HCT116 (cell line): ENCODE results near the gene NSG1. TPM values are rescaled to one million over a fixed set of nuclear protein-coding genes. Genes with fewer than 3 reads are reported as not detected.

ENCODE experiments used
- ATAC-seq: fragments of 200-7000 bp; cut with Tn5 transposase; 2 replicates; pipeline ENCODE4 v1.9.1; 2020; ENCODE audit warnings: mild to moderate bottlenecking, moderate library complexity
- BruUV-seq: library from RNA; stranded (reverse); fragments of 400-500 nt; replicated peaks from 2 replicates; lab custom pipeline; 2021; lab: Mats Ljungman, UMichigan
- CTCF ChIA-PET: fragments of 300-600 bp; sonication (Branson Sonifier 250); formaldehyde crosslinking; loops from one replicate; lab custom pipeline; 2021; ENCODE audit warnings: antibody characterized with exemption; lab: Charles Lee
- POLR2A ChIA-PET: fragments of 300-600, 350-600 bp; sonication (Branson Sonifier 250); formaldehyde crosslinking; loops from one replicate; lab custom pipeline; 2021; ENCODE audit warnings: antibody characterized with exemption; lab: Charles Lee
- RAD21 ChIA-PET, 2 experiments: fragments of 300-600 bp; sonication (Branson Sonifier 250); formaldehyde crosslinking; loops; one replicate each; lab custom pipeline; 2023; ENCODE audit warnings: low total read pairs in 2 of 2; ENCODE audit not compliant: uncharacterized antibody in 2 of 2, unreplicated experiment in 2 of 2, low non-redundant PET in 1 of 2; lab: Charles Lee
- DNase-seq: peaks from one replicate; pipeline ENCODE4 v3.0.0-alpha.2; 2010; ENCODE audit warnings: low read depth, low spot score
- H2AFZ ChIP-seq: fragments of 200-600 bp; shearing (Covaris generic), sonication (generic); 2 replicates; pipeline ENCODE4 v1.6.1; 2017; ENCODE audit warnings: low read depth, mixed run types, mixed read lengths, antibody characterized with exemption, low read length; ENCODE audit not compliant: poor library complexity, severe bottlenecking
- H3K27ac ChIP-seq: 2 replicates; pipeline ENCODE4 v1.5.1; 2012; ENCODE audit warnings: low read depth, low read length
- H3K27me3 ChIP-seq: fragments of 200-600 bp; sonication (generic); 2 replicates; pipeline ENCODE4 v1.6.1; 2016; ENCODE audit warnings: mixed run types, low read length, mixed read lengths; ENCODE audit not compliant: insufficient read depth
- H3K36me3 ChIP-seq, 2 experiments: fragments of 200-500 bp in 1 of 2; fragments of 200-600 bp in 1 of 2; sonication (Bioruptor generic) in 1 of 2; sonication (generic) in 1 of 2; 2 replicates each; pipeline versions ENCODE4 v1.5.1 to v1.6.1; 2014 to 2016; ENCODE audit warnings: low read length in 2 of 2, inconsistent platforms in 1 of 2, mixed read lengths in 1 of 2, mixed run types in 1 of 2; ENCODE audit not compliant: insufficient read depth in 2 of 2, control insufficient read depth in 1 of 2
- H3K4me1 ChIP-seq, 2 experiments: fragments of 200-600 bp in 1 of 2; sonication (generic) in 1 of 2; 2 replicates each; pipeline versions ENCODE4 v1.5.1 to v1.6.1; 2012 to 2017; ENCODE audit warnings: low read length in 2 of 2, inconsistent platforms in 1 of 2, mild to moderate bottlenecking in 1 of 2, mixed read lengths in 1 of 2, mixed run types in 1 of 2, moderate library complexity in 1 of 2; ENCODE audit not compliant: insufficient read depth in 2 of 2, control insufficient read depth in 1 of 2
- H3K4me2 ChIP-seq: fragments of 200-600 bp; sonication (generic); 2 replicates; pipeline ENCODE4 v1.6.1; 2017; ENCODE audit warnings: mixed run types, low read length, mixed read lengths
- H3K4me3 ChIP-seq, 2 experiments: fragments of 200-600 bp in 1 of 2; sonication (generic) in 1 of 2; replicated peaks in 1 of 2; 2 replicates each; pipeline ENCODE4 v1.5.1; 2011 to 2016; ENCODE audit warnings: low read length in 2 of 2, control low read depth in 1 of 2, low read depth in 1 of 2, mild to moderate bottlenecking in 1 of 2, mixed read lengths in 1 of 2, mixed run types in 1 of 2
- H3K79me2 ChIP-seq: fragments of 200-600 bp; sonication (generic); 2 replicates; pipeline ENCODE4 v1.6.1; 2017; ENCODE audit warnings: mild to moderate bottlenecking, mixed run types, low read length, moderate library complexity, mixed read lengths; ENCODE audit not compliant: insufficient read depth
- H3K9ac ChIP-seq: fragments of 200-600 bp; sonication (generic); 2 replicates; pipeline ENCODE4 v1.6.1; 2016; ENCODE audit warnings: low read length, mixed read lengths
- H3K9me2 ChIP-seq: fragments of 200-600 bp; sonication (generic), shearing (Covaris generic); 2 replicates; pipeline ENCODE4 v1.6.1; 2017; ENCODE audit warnings: mixed run types, mild to moderate bottlenecking, moderate library complexity; ENCODE audit not compliant: insufficient read depth
- H3K9me3 ChIP-seq, 2 experiments: fragments of 200-500 bp in 1 of 2; fragments of 200-600 bp in 1 of 2; sonication (Bioruptor generic) in 1 of 2; sonication (generic) in 1 of 2; 2 replicates each; pipeline ENCODE4 v1.6.1; 2014 to 2017; ENCODE audit warnings: low read length in 2 of 2, mixed read lengths in 2 of 2, inconsistent platforms in 1 of 2, low read depth in 1 of 2, mild to moderate bottlenecking in 1 of 2, mixed run types in 1 of 2, moderate library complexity in 1 of 2; ENCODE audit not compliant: control insufficient read depth in 1 of 2, insufficient read depth in 1 of 2
- H4K20me1 ChIP-seq: fragments of 200-600 bp; sonication (generic), shearing (Covaris generic); 2 replicates; pipeline ENCODE4 v1.6.1; 2017; ENCODE audit warnings: mixed run types, mild to moderate bottlenecking, moderate library complexity; ENCODE audit not compliant: insufficient read depth
- ATF3 ChIP-seq: IDR thresholded peaks from 2 replicates; pipeline ENCODE4 v1.6.1; 2012
- CEBPB ChIP-seq: IDR thresholded peaks from 2 replicates; pipeline ENCODE4 v1.6.1; 2012; ENCODE audit warnings: low read depth
- EGR1 ChIP-seq: IDR thresholded peaks from 2 replicates; pipeline ENCODE4 v1.6.1; 2012; ENCODE audit warnings: low read depth
- EZH2 ChIP-seq: fragments of 200-600 bp; sonication (generic); IDR thresholded peaks from 2 replicates; pipeline ENCODE4 v1.6.1; 2017; ENCODE audit warnings: antibody characterized with exemption, mixed run types
- EZH2phosphoT487 ChIP-seq: fragments of 200-600 bp; IDR thresholded peaks from 2 replicates; pipeline ENCODE4 v1.6.1; 2018; ENCODE audit warnings: antibody characterized with exemption, borderline replicate concordance
- FOSL1 ChIP-seq: IDR thresholded peaks from 2 replicates; pipeline ENCODE4 v1.6.1; 2012; ENCODE audit warnings: low read depth
- MAX ChIP-seq: IDR thresholded peaks from 2 replicates; pipeline ENCODE4 v1.6.1; 2012
- POLR2A ChIP-seq: IDR thresholded peaks from 2 replicates; pipeline ENCODE4 v1.7.0; 2011; ENCODE audit warnings: borderline replicate concordance; ENCODE audit not compliant: insufficient read depth, insufficient read length; ENCODE audit errors: extremely low read depth
- POLR2AphosphoS5 ChIP-seq: IDR thresholded peaks from 2 replicates; pipeline ENCODE4 v1.6.1; 2011; ENCODE audit warnings: mild to moderate bottlenecking, low read depth, low read length, moderate library complexity
- RAD21 ChIP-seq: IDR thresholded peaks from 2 replicates; pipeline ENCODE4 v1.6.1; 2012; ENCODE audit warnings: low read depth, mild to moderate bottlenecking
- SIN3A ChIP-seq: IDR thresholded peaks from 2 replicates; pipeline ENCODE4 v1.6.1; 2012; ENCODE audit warnings: low read depth
- SP1 ChIP-seq: IDR thresholded peaks from 2 replicates; pipeline ENCODE4 v1.6.1; 2012; ENCODE audit warnings: low read depth
- SRF ChIP-seq: IDR thresholded peaks from 2 replicates; pipeline ENCODE4 v1.6.1; 2012; ENCODE audit warnings: low read depth
- TCF7L2 ChIP-seq: IDR thresholded peaks from 2 replicates; pipeline ENCODE4 v1.7.0; 2011; ENCODE audit warnings: borderline replicate concordance, inconsistent platforms; ENCODE audit not compliant: insufficient read depth, insufficient read length; ENCODE audit errors: extremely low read depth
- YY1 ChIP-seq: IDR thresholded peaks from 2 replicates; pipeline ENCODE4 v1.6.1; 2011; ENCODE audit warnings: low read length, low read depth, moderate library complexity, mild to moderate bottlenecking; ENCODE audit not compliant: insufficient replicate concordance; ENCODE audit errors: extremely low read depth
- ZFX ChIP-seq: fragments of 450-650 bp; IDR thresholded peaks from 2 replicates; pipeline ENCODE4 v1.6.1; 2017
- ZNF274 ChIP-seq: fragments of 200-500 bp; sonication (Bioruptor generic); IDR thresholded peaks from 2 replicates; pipeline ENCODE4 v1.6.1; 2014; ENCODE audit warnings: mild to moderate bottlenecking, low read depth, low read length, inconsistent platforms
- intact Hi-C: fragments of 100-400 bp; cut with micrococcal nuclease; formaldehyde crosslinking; loops from 2 replicates; pipeline ENCODE4 v1.10.0; 2022
- total RNA-seq: library from RNA; stranded (reverse); gene quantifications from one replicate; pipeline ENCODE4 v1.2.1, GENCODE V29; 2021; ENCODE audit not compliant: unreplicated experiment

The NSG1 gene
- total RNA-seq, 1 experiment from 2014 or later = 0.12 TPM

DNA sequence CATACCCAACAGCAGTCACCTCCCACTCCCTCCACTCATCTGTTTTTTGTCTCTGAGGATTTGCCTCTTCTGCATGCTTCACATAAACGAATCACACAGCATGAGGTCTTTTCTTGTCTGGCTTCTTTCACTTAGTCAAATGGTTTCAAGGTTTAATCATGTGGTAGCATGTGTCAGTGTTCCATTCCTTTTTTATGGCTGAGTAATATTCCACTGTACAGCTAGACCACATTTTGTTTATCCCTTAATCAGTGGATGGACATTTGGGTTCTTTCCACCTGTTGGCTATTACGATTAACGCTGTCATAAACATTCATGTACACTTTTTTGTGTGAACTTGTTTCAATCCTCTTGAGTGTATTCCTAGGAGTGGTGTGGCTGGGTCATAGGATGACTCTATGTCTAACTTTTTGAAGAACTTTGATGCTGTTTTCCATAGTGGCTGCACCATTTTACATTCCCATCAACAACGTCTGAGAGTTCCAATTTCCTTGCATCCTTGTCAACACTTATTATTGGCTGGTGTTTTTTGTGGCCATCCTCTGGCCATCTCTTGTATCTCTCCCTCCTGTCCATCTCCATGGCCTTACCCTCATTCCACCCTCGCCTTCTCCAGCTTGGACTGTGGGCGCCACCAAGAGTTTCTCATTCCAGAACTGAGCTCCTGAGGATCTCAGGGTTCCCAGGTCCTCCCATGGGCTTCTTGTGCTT is 12.4 kb upstream of the NSG1 start:
- Histone ChIP-seq H3K27ac (no peak overlapping the region), H3K79me2 (no peaks in the 10 kb centered on the region), H3K9me2 (no peaks in the 10 kb centered on the region), H3K4me2 (no peak overlapping the region), H2AFZ (no peak overlapping the region), H4K20me1 (no peaks in the 10 kb centered on the region), H3K27me3 (peaks cover 10% of the 10 kb centered on the region), H3K4me3 (no peak overlapping the region), H3K9me3 (no peaks in the 10 kb centered on the region), H3K4me1 (no peaks in the 10 kb centered on the region), H3K9ac (no peak overlapping the region), H3K36me3 (no peaks in the 10 kb centered on the region)
- DNase-seq = no peak
- no peak for TF ChIP-seq POLR2A
- no peak for TF ChIP-seq SP1
- ChIA-PET POLR2A (no interaction called here), CTCF (no interaction called here), RAD21 (no interaction called here)
- no peak for ATAC-seq
- intact Hi-C loops = no loop called here
- BruUV-seq = no TSS peak

DNA sequence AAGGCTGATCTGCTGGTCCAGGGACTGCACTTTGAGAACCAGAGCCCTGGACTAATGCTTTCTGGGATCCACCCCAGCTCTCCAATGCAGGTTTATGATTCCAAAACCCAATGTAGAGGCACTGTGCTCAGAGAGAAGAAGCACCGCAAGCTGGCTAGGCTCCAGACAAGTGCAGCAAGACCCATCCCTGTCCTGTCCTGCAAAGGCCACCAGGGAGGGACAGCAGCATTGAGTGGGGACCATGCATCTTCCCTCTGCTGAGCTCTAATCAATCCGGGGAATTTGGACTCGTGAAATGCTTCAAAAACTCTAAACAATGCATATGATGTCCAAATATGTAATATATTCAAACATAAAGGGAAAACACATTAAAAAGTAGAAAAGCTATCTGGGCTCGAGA is 10.8 kb upstream of the NSG1 start:
- no peak for TF ChIP-seq ZFX
- TF ChIP-seq EZH2phosphoT487 = no peak
- TF ChIP-seq EZH2 = no peak
- no peak for TF ChIP-seq TCF7L2
- no peak for TF ChIP-seq SIN3A
- TF ChIP-seq FOSL1 = no peak
- TF ChIP-seq YY1 = no peak
- no peak for TF ChIP-seq ZNF274
- no peak for TF ChIP-seq RAD21
- no peak for TF ChIP-seq EGR1
- no peak for TF ChIP-seq MAX
- TF ChIP-seq POLR2AphosphoS5 = no peak
- TF ChIP-seq ATF3 = no peak
- TF ChIP-seq SRF = no peak
- no peak for TF ChIP-seq CEBPB
- Histone ChIP-seq H3K36me3 (no peaks in the 10 kb centered on the region), H3K4me1 (no peaks in the 10 kb centered on the region), H3K4me2 (no peak overlapping the region), H3K79me2 (no peaks in the 10 kb centered on the region), H4K20me1 (no peaks in the 10 kb centered on the region), H3K9me3 (no peaks in the 10 kb centered on the region), H2AFZ (no peak overlapping the region), H3K9me2 (no peaks in the 10 kb centered on the region), H3K4me3 (no peak overlapping the region), H3K9ac (no peak overlapping the region), H3K27ac (no peak overlapping the region), H3K27me3 (peaks cover 10% of the 10 kb centered on the region)
- ChIA-PET RAD21 (no interaction called here), POLR2A (no interaction called here), CTCF (interaction anchor here (1.5 kb wide), 1 partner anchor 9 kb away, joined by 6 read pairs; no protein-coding TSS in a partner anchor)
- no TSS peak for BruUV-seq
- intact Hi-C loops = no loop called here
- ATAC-seq = no peak
- no peak for DNase-seq
